Measurements from ENCODE around the gene SERHL2. TPM values are rescaled to one million over a fixed set of nuclear protein-coding genes. Genes with fewer than 3 reads are reported as not detected.
"Not testable (repeated sequence)": the region's sequence is repeated elsewhere in the genome, so short reads cannot be mapped to it uniquely, and the experiment has no call there.

SERHL2 gene
- total RNA-seq, 1 experiment from 2014 or later = 1.0 TPM

GRCh38 chr22:42574046-42574445 lies 20.3 kb downstream of the SERHL2 start:
- not testable (repeated sequence) for H3K9me3 Mint-ChIP-seq
- H3K4me1 Mint-ChIP-seq = peaks cover 3 to 11% of the 10 kb centered on the region in 2 experiments; a peak in 3 of 4 replicates
- no CpG with 5 or more reads among the region's 1 CpG for WGBS (ENCODE audit: extremely low coverage, insufficient read length, low lambda C conversion rate)

GRCh38 chr22:42574468-42574867 lies 20.7 kb downstream of the SERHL2 start:
- H2BK120ac ChIP-seq (ENCODE audit: low read depth, low read length, poor library complexity, severe bottlenecking); H2AK5ac ChIP-seq (ENCODE audit: insufficient read length, low read length); H3K79me1 ChIP-seq (ENCODE audit: insufficient read depth, low read depth, low read length, poor library complexity, severe bottlenecking); H2BK15ac ChIP-seq (ENCODE audit: low read depth, low read length); H4K20me1 ChIP-seq (ENCODE audit: control insufficient read depth, insufficient read depth, insufficient read length); H3K56ac ChIP-seq (ENCODE audit: insufficient read length, low read depth, low read length); H3K9me3 ChIP-seq (ENCODE audit: control insufficient read depth, low read depth, low read length); H3K23ac ChIP-seq (ENCODE audit: insufficient read length, low read depth, low read length); H3K9me3 Mint-ChIP-seq; H3K9ac ChIP-seq (ENCODE audit: extremely low read depth, insufficient read length, low read length); H4K8ac ChIP-seq (replicated peaks; ENCODE audit: insufficient read length, low read depth, low read length); H2BK12ac ChIP-seq (ENCODE audit: insufficient read length, low read depth, low read length); H3K79me2 ChIP-seq (ENCODE audit: insufficient read depth, low read length); DNase-seq; H3K4me3 Mint-ChIP-seq; H3K27ac Mint-ChIP-seq; H3K4me1 ChIP-seq (ENCODE audit: insufficient read depth, low read length); H3K4me2 ChIP-seq (ENCODE audit: insufficient read depth, insufficient read length, low read length); H3K14ac ChIP-seq (ENCODE audit: insufficient read depth, low read length); H4K5ac ChIP-seq (ENCODE audit: insufficient read length, low read depth, low read length); H3K27ac ChIP-seq (ENCODE audit: insufficient read length, low read depth, low read length); H3K27me3 ChIP-seq (ENCODE audit: insufficient read depth, low read length); H4K91ac ChIP-seq (ENCODE audit: insufficient read length, low read depth, low read length); H2AFZ ChIP-seq (ENCODE audit: low read length); H3K4ac ChIP-seq (ENCODE audit: low read depth, low read length); H3K18ac ChIP-seq (ENCODE audit: insufficient read length, low read depth, low read length); H3T11ph ChIP-seq (ENCODE audit: low read length); H2BK20ac ChIP-seq (ENCODE audit: low read depth, low read length, poor library complexity, severe bottlenecking); H3K27me3 Mint-ChIP-seq (ENCODE audit: low read depth); H3K23me2 ChIP-seq (ENCODE audit: insufficient read length, low read depth, low read length, poor library complexity, severe bottlenecking); H2BK5ac ChIP-seq (ENCODE audit: insufficient read length, low read length): not testable (repeated sequence)
- WGBS (ENCODE audit: extremely low coverage, insufficient read length, low lambda C conversion rate) = no CpG with 5 or more reads among the region's 21 CpGs
- peaks cover 23 to 67% (median 43%) of the 10 kb centered on the region in 3 experiments for H3K36me3 Mint-ChIP-seq (ENCODE audit: insufficient read depth in 1 of 3, low read depth in 3 of 3)
- H3K4me1 Mint-ChIP-seq = peaks cover 3 to 11% of the 10 kb centered on the region in 2 experiments; a peak in 3 of 4 replicates

More at GRCh38 chr22:42574046-42574445, 20.3 kb downstream of the SERHL2 start:
- not testable (repeated sequence) for H3K27me3 ChIP-seq (ENCODE audit: insufficient read depth, low read length); H3K79me2 ChIP-seq (ENCODE audit: insufficient read depth, low read length); H4K20me1 ChIP-seq (ENCODE audit: control insufficient read depth, insufficient read depth, insufficient read length); H3K56ac ChIP-seq (ENCODE audit: insufficient read length, low read depth, low read length); H2BK5ac ChIP-seq (ENCODE audit: insufficient read length, low read length); H3K23me2 ChIP-seq (ENCODE audit: insufficient read length, low read depth, low read length, poor library complexity, severe bottlenecking); H3K9me3 ChIP-seq (ENCODE audit: control insufficient read depth, low read depth, low read length); H2BK15ac ChIP-seq (ENCODE audit: low read depth, low read length); H3T11ph ChIP-seq (ENCODE audit: low read length); H2AK5ac ChIP-seq (ENCODE audit: insufficient read length, low read length); H4K91ac ChIP-seq (ENCODE audit: insufficient read length, low read depth, low read length); H2AFZ ChIP-seq (ENCODE audit: low read length); H3K4ac ChIP-seq (ENCODE audit: low read depth, low read length); H3K4me3 Mint-ChIP-seq; H3K27me3 Mint-ChIP-seq (ENCODE audit: low read depth); H3K18ac ChIP-seq (ENCODE audit: insufficient read length, low read depth, low read length); H2BK12ac ChIP-seq (ENCODE audit: insufficient read length, low read depth, low read length); H3K9ac ChIP-seq (ENCODE audit: extremely low read depth, insufficient read length, low read length); H3K23ac ChIP-seq (ENCODE audit: insufficient read length, low read depth, low read length); H3K27ac Mint-ChIP-seq; H4K5ac ChIP-seq (ENCODE audit: insufficient read length, low read depth, low read length); H3K4me1 ChIP-seq (ENCODE audit: insufficient read depth, low read length); H2BK20ac ChIP-seq (ENCODE audit: low read depth, low read length, poor library complexity, severe bottlenecking); H4K8ac ChIP-seq (replicated peaks; ENCODE audit: insufficient read length, low read depth, low read length); H3K14ac ChIP-seq (ENCODE audit: insufficient read depth, low read length); DNase-seq; H3K27ac ChIP-seq (ENCODE audit: insufficient read length, low read depth, low read length); H3K4me2 ChIP-seq (ENCODE audit: insufficient read depth, insufficient read length, low read length); H3K79me1 ChIP-seq (ENCODE audit: insufficient read depth, low read depth, low read length, poor library complexity, severe bottlenecking); H2BK120ac ChIP-seq (ENCODE audit: low read depth, low read length, poor library complexity, severe bottlenecking)
- H3K36me3 Mint-ChIP-seq (ENCODE audit: insufficient read depth in 1 of 3, low read depth in 3 of 3) = peaks cover 23 to 65% (median 44%) of the 10 kb centered on the region in 3 experiments
